ENCODE measurements around the gene AQP7.
"Not testable (repeated sequence)": the region's sequence is repeated elsewhere in the genome, so short reads cannot be mapped to it uniquely, and the experiment has no call there.

AQP7 gene

GRCh38 chr9:33366979-33367480 is 35.3 kb downstream of the AQP7 start:
- DNase-seq: no peak

- DNase-seq: not testable (repeated sequence)
Observed at GRCh38 chr9:33364814-33365213, 37.6 kb downstream of the AQP7 start.

GRCh38 chr9:33364127-33364526 is 38.2 kb downstream of the AQP7 start:
- no peak for DNase-seq

DNA sequence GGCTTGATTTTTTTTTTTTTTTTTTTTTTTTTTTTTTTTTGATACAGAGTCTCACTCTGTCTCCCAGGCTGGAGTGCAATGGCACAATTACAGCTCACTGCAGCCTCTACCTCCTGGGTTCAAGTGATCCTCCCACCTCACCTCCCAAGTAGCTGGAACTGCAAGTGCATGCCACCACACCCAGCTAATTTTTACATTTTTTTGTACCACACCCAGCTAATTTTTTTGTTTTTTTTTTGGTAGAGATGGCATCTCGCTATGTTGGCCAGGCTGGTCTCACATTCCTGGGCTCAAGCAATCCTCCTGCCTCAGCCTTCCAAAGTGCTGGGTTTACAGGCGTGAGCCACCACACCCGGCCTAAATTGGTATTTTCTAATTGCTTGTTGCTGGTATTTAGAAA is 43.7 kb downstream of the AQP7 start:
- DNase-seq: not testable (repeated sequence)

DNA sequence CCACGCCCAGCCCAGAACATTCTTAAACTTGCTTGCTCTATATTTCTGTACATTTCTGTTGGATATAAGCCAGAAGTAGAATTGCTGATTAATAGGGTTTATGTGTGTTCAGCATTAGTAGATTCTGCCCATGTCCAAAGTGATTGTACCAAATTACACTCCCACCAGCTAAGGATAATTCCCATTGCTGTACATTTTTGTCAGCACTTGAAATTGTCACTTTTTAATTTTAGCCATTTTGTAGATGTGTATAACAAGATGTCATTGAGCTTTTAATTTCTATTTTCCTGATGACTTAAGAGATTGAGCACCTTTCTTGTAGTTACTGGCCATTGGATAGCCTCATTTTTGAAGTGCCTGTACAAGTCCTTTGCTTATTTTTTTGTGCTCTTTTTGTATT is 46.4 kb downstream of the AQP7 start:
- no peak for DNase-seq

DNA sequence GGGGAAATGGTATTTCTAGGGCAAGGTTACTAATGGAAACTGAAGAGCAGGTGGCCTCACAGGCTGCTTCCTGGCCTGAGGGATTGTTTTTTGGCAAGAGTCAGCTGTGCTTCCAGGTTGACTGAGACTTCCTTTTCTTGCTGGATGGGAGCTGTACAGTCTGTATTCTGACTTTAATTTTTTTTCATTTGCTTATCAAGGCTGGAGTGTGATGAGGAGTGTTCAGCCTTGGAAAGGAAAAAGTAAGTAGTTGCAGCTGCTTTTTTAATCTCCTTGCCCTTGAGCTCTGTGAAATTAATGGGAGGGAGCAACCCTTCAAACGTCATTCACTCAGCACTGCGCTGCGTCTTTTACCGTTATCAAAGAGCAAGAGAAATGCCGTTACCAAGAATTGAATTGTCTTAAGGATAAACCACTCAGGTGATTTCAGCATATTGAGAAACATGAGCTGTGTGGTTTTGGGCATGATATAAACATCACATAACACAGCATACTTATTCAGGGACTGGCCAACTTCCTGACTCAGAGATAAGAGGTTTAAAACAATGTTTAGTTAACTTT is 47.6 kb downstream of the AQP7 start:
- DNase-seq: no peak

GRCh38 chr9:33351547-33351946 is 50.8 kb downstream of the AQP7 start:
- no peak for DNase-seq

DNA sequence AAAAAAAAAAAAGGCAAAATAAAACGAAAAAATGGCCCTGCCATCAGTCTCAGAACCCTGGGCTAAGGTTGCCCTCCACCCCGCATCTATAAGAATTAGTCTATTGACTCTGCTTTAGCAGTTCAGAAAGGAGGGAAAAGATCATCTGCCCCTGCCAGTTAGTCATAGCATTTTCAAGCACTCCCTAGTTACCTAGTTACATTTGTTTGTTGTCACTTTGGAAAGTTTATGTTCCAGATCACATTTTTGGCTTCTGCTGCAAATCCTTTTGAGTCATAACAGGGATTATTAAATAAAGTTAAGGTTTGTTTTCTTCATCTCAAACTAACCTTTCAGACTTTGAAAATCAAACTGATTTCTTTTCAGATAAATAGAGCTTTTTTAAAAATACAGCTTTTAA is 52.1 kb downstream of the AQP7 start:
- DNase-seq: peak in 1 of 2 donors; percentile 2

DNA sequence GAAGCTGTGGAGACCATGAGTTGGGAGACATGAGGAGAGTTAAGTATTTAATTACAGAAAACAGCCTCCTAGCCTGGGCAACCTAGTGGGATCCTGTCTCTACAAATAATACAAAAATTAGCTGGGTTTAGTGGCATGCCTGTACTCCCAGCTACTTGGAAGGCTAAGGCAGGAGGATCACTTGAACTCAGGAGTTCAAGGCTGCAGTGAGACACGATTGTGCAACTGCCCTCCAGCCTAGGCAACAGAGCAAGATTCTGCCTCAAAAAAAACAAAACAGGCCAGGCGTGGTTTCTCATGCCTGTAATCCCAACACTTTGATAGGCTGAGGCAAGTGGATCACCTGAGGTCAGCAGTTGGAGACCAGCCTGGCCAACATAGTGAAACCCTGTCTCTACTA is 52.6 kb downstream of the AQP7 start:
- DNase-seq: no peak

- DNase-seq: no peak
Observed at GRCh38 chr9:33348998-33349397, 53.4 kb downstream of the AQP7 start.

DNA sequence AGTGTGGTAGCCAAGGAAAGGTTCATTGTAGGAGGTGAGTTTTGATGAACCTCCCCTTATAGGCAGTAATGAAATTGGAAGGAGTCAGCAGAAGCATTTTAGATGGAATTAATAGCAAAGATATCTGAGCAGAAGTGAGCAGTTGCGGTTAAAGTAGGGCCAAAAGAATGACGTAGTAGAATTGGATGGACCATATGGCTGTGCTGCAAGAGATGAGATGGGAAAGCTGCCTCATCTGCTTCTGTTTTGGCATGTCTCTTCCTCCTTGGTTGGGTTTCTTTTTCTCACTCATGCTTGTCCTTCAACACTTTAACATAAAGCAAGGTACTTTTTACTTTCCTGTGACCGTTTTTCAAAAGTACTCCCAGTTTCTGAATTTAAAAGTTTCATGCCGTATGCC is 55.8 kb downstream of the AQP7 start:
- DNase-seq: no peak

DNA sequence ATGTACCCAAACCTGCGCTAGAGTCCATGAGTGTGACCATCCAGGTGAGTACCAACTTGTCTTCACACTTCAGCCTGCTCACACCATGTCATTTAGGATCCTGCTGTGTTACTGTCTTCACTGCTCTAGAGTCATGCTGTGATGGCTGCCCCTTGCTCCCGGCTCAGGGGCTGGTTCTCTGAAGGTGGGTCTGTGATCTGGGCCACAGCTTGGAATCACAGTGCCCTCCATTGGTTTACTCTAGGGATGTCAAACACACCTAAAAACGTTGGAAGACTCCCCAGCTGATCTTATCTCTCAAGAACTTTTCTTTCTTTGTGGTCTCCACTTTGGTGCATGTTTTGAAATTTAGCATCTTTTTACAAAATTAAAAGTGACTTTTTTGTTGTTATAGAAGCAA is 58.2 kb downstream of the AQP7 start:
- no peak for DNase-seq

GRCh38 chr9:33341182-33341581 is 61.2 kb downstream of the AQP7 start:
- DNase-seq: no peak

GRCh38 chr9:33340186-33340585 is 62.2 kb downstream of the AQP7 start:
- DNase-seq: no peak
